HepG2 (cell line): ENCODE results near the gene GALNTL6.

Source experiments
- ARNTL ChIP-seq: sonication (generic); formaldehyde crosslinking; IDR thresholded peaks from 2 replicates; pipeline ENCODE4 v1.4.0; 2020; ENCODE audit warnings: mild to moderate bottlenecking, missing genetic modification reagents
- CTCF ChIP-seq: sonication (generic); formaldehyde crosslinking; IDR thresholded peaks from 2 replicates; pipeline ENCODE4 v1.5.0; 2020; ENCODE audit warnings: mild to moderate bottlenecking, missing genetic modification reagents, moderate library complexity
- HMG20B ChIP-seq: conservative IDR thresholded peaks from 2 replicates; pipeline ENCODE4 v1.6.1; 2016; ENCODE audit warnings: missing genetic modification reagents, missing compliant biosample characterization
- MTA3 ChIP-seq: sonication (generic); formaldehyde crosslinking; IDR thresholded peaks from 2 replicates; pipeline ENCODE4 v1.4.0; 2020; ENCODE audit warnings: missing genetic modification reagents
- NR2F2 ChIP-seq: IDR thresholded peaks from 2 replicates; pipeline ENCODE4 v1.6.1; 2012; ENCODE audit warnings: low read depth, inconsistent platforms, borderline replicate concordance
- PRDM4 ChIP-seq: sonication (generic); formaldehyde crosslinking; IDR thresholded peaks from 2 replicates; pipeline ENCODE4 v1.9.0; 2021; ENCODE audit warnings: missing genetic modification reagents, borderline replicate concordance
- SAP130 ChIP-seq: IDR thresholded peaks from 2 replicates; pipeline ENCODE4 v1.6.1; 2016; ENCODE audit warnings: low read depth
- SETDB1 ChIP-seq: sonication (generic); formaldehyde crosslinking; IDR thresholded peaks from 2 replicates; pipeline ENCODE4 v1.5.1; 2020; ENCODE audit warnings: missing genetic modification reagents, mild to moderate bottlenecking, borderline replicate concordance
- ZBTB46 ChIP-seq: sonication (generic); formaldehyde crosslinking; IDR thresholded peaks from 2 replicates; pipeline ENCODE4 v1.4.0; 2020; ENCODE audit warnings: mild to moderate bottlenecking, missing genetic modification reagents, borderline replicate concordance
- ZNF253 ChIP-seq: sonication (generic); formaldehyde crosslinking; IDR thresholded peaks from 2 replicates; pipeline ENCODE4 v1.8.0; 2022; ENCODE audit warnings: mild to moderate bottlenecking, missing genetic modification reagents, borderline replicate concordance
- ZNF335 ChIP-seq: sonication (generic); formaldehyde crosslinking; IDR thresholded peaks from 2 replicates; pipeline ENCODE4 v1.4.0; 2020; ENCODE audit warnings: missing genetic modification reagents

GRCh38 chr4:172997217-172997609 is 1184.0 kb downstream of the GALNTL6 start:
- TF ChIP-seq NR2F2 (no peak), ZNF253 (CRISPR knock-in tag) (no peak), ZBTB46 (CRISPR knock-in tag) (no peak), PRDM4 (CRISPR knock-in tag) (no peak), CTCF (CRISPR knock-in tag) (no peak), SAP130 (CRISPR knock-in tag) (no peak), MTA3 (CRISPR knock-in tag) (no peak), HMG20B (no peak), SETDB1 (CRISPR knock-in tag) (no peak), ZNF335 (CRISPR knock-in tag) (no peak), ARNTL (CRISPR knock-in tag) (no peak)
